Islet of Langerhans (tissue), 1 donor: ENCODE measurements around the gene TNIK.

Source experiments
- FAIRE-seq: peaks from one replicate; lab custom pipeline; 2011; peaks lifted over from hg19 to GRCh38; lab: Jason Lieb, UNC

The TNIK gene

DNA sequence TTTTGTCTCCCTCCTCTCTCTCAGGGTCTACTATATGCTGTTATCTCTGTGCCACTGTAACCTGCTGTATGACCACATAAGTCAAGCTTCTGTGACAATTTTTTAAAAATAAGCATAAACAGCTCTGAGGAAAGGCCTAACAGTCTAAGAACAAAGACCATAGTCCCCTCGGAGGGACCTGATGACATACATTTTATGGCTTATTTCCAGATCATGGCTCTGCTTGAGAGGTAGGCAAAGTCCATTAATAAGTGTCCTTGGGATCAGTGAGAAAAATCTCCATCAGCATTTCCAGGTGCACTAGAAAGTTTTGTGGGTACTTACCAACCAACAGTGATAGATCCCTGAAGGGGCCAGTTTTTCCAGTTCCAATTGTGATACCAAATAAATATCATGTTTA lies 123.8 kb downstream of the TNIK start:
- FAIRE-seq = no peak

DNA sequence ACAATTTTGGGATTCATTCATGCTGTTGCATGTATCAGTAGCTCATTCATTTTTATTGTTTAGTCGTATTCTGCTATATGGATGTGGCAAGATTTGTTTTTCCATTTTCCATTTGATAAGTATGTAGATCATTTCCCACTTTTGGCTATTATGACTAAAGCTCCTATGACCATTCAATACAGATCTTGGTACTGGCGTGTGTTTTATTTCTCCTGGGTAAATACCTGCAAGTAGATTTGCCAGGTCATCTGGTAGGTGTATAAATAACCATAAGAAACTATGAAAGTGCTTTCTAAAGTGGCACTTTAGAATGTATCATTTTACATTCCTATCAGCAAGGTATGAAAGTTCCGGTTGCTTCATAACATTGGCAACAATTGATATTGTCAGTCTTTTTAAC lies 124.6 kb downstream of the TNIK start:
- FAIRE-seq = no peak

DNA sequence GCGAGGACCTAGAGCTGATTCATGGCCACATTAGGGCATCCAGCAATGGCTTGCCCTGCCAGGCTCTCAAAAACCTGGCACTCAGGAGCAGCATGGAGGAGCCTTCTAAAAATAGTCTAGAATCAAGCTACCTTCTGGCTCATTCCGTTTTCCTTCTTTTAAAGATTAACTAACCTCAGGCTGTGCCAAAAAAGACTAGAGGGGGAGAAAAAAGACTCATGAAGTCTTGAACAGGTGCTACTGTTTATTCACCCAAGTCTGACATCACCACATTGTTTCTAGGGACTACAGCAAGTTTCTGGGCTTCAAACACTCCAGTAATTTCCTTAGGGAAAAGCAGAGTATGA lies 125.8 kb downstream of the TNIK start:
- FAIRE-seq = peak; percentile 100

DNA sequence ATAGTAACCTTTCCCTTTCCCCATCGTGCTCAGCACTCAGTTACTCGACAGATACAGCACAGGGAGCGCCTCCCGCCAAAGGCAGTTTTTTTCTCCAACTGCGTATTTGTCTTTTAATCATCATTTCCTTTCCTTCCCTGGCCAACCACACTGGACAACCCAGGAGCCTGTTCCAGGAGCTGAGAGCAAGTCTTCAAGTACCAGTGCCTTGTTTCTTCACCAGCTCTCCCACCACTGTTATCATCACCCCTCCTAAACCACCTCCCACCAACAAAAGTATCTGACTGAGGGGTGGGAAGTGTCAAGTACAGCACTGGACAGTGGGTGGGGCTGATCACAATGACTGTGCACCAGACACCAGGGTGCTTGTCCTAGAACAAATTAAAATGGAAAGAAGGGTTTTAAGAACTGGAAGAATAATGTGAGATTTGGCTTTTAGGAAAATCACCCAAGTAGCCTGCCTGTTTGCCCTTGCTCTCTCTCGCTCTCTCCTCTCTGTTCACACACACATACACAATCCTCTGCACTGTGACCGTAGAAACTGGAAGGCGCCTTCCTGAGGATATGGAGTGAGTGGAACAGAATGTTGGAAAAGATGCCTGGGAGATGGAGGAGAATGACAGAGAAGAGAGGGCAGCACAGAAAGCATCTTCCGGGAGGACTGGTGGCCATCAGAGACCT lies 126.3 kb downstream of the TNIK start:
- FAIRE-seq = no peak

DNA sequence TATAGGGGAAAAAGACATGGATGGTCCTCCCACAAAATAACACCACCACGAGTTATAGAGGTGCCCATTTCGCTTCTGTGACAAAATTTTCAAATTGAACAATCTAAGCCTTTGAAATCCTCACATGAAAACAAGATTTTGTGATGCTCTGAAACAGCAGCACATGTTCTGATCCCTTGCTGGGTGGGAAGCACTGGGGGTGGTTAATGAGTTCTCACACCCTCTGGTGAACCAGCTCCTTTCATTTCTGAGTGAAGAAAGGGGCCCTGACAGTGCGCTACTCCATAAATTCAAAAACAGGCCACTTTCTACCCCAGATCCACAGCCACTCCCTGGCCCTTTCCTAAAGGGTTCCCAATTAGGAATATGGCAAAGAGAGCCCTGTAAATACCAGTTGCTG lies 129.3 kb downstream of the TNIK start:
- FAIRE-seq = no peak

DNA sequence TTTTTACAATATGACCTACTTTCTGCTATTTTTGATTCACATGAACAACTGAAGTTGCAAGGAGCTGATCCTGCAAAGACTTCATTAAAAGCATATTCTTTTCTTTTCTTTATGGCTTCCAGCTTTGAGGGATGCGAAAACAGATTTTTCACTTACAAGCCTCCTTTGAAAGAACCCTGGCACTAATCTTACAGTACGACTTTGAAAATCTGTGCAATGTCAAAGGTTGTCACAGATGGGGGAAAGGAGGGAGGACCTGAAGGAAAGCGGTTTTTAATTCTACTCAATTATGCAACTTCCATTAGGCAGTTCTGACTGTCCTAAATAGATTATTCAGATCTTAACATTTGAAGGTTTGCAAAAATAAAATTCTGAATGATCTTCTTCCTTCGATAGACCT lies 130.5 kb downstream of the TNIK start:
- no peak for FAIRE-seq

DNA sequence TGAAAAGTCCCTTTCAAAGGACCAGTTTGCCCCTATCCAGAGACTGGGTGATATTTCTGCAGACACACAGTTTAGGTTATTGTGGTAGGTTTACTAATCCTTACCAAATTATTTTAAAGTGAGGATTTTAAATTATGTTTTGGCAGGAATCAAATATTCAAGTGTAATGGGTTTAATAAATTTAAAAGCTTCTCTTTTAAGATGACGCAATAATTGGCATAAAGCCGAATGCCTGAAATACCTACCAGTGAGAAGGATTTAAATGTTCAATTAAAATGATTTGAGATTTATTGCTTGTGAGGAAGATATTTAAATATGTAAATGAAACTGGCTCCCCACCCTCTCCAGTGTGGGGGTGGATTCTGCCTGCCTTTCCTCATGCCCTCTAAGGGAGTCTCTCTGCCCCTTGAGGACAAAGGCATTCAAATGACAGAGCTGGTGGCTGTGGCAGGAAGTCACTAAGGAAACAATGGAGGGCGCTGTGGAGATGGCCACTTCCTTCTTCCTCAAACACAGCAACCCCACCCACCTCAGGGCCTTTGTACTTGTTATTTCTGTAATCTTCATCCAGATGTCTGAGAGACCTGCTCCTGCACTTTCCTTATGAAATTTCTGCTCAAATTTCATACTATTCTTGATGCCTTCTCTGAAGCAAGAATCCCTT lies 131.7 kb downstream of the TNIK start:
- FAIRE-seq = no peak

DNA sequence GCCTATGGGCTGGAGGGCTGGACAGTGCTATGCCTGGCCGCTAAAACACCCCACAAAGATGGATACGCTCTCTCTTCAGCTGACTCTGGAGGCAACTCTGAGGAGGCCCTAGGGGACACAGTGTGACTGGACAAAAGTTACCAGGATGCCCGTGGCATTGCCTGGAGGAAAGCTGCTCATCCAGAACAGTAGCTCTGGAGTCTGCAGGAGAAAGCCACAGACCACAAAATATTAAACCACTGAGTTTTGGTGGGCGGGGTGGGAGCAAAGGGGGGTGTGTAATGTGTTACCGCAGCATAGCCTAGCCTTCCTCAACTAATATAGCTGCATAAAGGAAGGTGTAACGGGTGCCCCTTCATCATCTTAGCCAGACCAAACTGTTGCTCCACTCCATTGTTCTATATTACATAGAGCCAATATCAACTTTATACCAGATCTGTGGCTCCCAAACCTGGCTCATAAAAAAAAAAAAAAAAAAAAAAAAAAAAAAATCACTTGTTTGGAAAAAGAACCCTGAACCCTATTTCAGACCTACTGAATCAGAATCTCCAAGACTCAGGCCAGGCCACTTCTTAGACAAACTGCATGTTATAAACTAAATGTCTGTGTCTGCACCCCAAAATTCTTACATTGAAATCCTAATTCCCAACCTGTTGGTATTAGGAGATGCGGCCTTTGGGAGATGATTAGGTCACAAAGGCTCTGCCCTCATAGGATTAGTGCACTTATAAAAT lies 132.6 kb downstream of the TNIK start:
- FAIRE-seq = no peak

DNA sequence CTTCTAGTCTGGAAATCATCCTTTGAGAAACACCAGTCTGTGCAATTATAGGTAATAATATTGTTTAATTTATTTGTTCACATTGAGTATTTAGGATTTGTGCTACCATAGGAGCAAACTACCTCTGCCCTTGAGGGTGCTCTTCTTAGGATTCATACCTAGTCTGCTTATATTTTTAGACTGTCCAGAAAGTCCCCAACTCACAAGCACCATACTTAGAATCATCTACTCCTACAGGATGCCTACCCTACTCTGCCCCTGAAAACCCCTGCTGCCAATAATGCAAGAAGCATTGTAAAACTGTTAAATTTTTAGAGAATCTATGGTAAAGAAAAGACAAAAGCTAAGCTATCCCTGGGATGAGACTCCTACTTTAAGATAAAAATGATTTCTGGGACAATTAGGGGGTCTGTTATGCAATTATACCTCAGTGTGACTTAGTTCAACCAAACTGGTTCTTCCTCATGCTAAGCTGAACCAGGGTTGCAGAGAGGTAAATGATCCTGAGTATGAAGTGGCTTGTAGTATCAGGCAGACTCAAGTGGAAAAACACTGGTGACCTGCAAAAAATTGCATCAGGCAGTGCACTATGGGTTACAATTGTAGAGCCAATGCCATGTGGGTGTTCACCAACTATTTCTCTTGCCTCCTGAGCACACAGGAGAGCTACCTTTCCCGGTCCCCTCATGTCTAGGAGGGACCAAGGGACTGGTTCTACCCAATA lies 133.3 kb downstream of the TNIK start:
- FAIRE-seq = no peak

DNA sequence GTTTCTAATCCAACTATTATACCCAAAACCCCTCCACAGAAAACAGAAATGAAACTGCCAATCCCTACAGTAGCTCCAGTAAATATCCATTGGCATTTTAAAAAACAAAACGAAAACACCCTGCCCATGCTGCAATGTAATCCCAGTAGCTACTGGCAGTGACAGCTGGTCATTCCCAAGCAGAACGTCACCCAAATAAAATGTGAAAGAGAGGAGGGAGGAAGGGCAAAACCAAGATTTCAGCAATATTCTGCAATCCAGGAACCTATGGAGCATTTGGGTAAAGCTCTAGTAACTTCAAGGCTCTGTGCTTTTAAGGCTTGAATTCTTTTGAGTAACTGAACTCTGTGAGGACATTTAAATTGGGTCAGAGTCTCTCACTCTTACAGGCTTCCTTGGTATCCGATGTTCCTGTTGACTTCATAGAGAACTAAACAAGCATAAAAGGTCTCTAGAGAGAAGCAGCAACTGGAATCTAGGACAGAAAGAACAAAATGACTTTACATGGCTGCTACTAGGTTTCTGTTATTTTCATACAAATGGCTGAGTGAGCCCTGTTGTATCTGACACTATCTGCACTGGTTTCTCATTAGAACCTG lies 136.2 kb downstream of the TNIK start:
- no peak for FAIRE-seq

DNA sequence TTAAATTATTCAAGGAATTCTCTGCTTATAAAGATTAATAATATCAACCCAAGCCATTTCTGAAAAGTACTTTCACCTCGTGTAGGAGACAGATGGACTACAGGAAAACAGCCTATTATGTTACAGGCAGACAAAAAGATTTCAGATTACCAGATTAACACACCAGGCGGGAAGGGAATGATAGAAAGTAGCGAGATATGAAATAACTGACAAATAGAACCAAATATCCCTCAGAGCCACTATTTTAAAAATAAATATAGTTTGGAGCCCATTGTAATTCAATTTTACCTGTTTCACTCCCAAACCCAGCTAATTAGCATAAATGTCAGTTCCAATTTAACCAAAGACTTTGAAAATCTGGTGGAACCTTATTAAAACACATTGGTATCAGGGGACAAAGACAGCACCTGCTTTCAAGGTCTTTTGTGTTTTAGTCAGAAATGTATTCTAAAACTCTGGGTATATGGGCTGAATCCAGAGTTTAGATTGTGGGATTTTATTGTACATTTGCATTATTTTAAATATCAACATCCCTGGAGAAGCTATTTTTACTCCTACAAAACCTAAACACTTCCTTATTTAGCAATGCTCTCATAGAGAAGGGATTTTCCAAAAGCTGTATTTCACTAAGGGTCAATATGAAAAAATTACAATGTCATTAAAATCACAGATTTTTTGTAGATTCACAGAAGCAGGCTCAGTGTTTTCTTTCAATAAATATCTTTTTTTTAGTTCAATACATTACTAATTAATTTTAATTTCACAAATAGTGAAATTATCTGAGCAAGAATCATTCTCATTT lies 138.4 kb downstream of the TNIK start:
- FAIRE-seq = peak; percentile 65

DNA sequence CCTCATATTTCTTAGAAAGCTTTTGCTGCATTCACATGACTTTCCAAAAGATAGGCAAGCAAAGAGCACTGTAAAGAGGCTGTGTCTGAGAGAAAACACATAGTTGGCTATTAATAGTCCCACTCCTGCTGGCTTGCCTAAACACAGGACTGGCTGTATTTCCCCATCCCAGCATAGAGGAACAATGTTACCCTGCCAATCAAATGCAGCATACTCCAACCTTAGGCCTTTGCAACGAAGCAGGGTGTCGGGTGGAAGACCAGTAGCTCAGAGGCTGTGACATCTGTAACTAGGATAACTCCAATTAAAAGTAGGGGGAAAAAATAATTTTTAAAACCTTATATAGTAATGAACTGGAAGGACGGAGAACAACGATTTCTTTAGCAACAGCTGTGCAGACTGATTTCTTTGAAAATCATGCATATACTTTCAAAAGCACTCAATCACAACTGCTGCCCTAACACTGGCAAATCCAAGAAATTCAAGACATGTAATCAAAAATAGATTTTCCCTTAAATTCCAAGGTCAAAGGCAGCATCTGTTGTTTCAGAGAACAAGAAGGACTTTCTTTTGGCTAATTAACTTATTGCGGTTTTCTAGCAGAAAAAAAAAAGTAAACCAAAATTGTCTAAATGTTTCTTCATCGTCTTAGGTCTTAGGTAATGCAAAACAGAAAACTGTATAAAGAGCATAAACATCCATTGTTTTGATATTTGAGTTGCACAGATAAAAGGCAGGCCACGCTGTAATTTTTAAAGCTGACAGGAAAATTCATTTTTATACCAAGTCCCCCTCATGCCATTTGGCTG lies 139.3 kb downstream of the TNIK start:
- no peak for FAIRE-seq

DNA sequence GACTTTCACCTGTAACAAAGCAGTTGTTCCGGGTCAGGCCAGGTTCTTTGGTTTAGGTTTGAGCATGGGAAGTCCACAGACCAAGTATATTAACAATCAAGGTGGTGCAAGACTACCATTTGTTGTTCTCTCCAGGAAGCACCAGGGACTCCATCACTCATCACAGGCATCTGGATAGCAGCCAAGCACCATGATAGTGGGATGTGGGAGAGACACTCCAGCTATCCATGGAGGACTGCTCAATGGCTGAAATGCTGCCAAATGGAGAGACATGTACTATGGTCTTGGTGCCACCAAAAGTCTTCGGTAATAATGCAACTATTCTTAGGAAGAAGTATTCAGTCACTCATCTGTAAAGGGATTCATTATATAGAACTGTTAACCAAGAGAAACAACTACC lies 143.0 kb downstream of the TNIK start:
- no peak for FAIRE-seq

DNA sequence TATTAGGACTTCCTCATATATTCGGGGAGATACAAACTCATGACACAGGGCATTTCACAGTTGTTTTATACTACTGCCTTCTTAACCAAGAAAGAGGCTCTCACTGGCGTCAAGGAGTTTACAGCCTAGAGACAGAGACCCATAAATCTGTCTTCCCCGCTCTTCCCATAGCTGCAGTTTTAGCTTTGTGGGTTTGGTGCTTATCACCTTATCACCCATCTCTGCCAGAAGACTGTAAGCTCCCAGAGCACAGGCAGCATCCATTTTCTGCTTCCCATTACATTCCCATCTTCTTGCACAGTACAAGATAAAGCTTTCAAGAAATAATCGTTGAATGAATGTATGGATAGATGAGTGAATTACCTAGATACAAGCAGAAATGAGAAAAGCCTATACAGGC lies 144.3 kb downstream of the TNIK start:
- FAIRE-seq = no peak

DNA sequence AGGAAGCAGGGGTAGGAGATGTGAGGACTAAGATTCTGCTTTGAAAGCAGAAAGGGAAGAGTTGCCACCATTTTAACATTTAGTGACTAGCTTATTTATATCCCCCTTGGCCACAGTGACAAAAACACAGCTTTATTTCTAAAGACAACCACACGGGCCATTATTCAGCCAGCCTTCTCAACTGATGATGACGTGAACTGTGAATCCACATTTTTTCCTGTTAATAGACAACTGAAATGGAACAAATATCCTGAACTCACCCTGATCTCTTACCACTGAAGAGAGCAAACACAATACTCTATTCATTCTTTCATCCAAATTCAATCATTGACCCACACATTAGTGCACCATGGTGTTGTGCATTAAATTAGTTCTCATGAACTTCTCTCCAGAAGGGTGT lies 145.1 kb downstream of the TNIK start:
- no peak for FAIRE-seq

DNA sequence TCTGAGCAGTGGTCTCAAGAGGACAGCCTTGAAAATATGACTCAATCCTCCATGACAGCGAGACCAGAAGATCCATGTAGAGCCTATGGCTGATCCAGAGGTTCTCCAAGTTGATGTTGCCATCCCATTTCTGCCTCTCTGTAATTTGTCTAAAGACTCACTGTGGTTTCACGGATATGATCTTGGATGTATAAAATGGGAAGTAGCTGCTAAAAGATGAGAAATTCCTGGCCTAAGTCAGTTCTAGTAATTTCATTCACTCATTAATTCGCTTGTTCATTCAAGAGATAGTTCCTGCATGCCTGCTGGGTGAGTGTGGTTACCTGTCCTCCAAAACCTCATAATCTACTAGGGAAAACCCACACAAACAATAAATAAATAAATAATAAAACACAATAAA lies 145.9 kb downstream of the TNIK start:
- no peak for FAIRE-seq

DNA sequence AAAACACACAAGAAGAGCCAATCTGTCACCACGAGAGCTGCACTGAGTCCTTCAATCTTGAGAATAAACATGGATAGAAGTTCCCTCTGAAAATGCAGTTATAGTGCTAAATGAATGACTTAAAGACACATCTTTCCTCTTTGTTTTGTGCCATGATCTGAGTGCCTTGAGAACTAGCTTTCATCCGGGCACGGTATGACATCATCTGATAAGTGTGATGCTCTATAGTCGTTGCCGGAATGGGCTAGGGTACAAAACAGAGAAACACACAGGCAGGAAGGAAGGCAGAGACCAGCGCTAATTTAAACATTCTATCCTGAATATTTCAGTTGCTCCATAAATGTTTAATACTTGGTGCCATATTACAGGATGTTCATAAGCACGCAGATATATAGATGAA lies 146.5 kb downstream of the TNIK start:
- no peak for FAIRE-seq

DNA sequence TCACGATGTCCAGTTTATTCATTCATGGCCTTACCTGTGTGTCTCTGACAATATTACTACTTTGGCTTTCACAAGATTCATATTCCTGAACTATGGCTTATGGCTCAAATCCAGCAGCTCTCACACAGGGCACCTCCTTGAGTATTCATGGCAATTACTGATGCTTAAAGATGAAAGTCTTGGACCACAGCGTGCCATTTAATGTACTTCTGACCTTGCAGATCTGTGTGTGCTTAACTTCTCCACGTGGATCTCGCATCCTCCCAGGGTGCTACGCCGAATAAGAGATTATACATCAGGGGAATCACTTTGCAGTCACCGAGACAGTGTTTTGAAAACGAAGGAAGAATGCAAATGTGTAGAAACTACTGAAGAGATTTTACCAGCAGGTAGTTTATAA lies 147.5 kb downstream of the TNIK start:
- no peak for FAIRE-seq

DNA sequence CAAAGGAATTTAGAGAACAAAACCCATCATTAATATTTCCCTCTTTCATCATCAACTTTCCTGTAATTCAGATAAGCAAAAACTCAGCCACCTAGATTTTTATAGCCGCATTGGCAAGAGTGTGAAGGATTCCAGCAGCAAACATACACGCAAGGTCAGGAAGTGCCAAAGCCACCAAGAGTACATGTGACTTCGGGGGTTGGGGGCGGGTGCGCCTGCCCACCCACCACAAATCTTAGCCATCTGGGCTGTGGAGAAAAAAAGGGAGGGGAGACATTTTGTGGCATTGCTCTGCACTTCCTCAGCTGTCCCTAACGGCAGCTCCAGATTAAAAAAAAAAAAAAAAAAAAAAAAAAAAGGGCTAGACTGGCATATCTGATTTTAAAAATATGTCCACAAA lies 148.4 kb downstream of the TNIK start:
- no peak for FAIRE-seq

DNA sequence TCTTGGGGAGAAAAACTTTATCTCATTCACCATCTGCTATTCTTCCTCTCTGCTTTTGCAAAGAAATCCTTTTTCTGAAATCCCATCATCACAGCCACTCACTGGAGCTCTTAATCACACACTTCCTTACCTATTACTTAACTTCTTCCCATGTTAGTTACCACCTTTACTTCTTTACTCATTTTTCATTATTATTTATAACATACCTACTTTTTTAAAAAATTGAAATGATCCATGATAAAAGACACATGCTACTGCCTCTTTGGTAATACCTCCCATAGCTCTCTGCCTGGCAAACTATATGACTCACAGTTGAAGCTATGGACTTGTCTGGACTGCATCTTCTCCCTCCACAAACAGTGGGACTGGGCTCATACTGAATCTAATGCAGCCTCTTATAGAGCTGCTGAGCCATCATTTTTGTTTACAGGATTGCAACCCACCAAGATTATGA lies 150.3 kb downstream of the TNIK start:
- FAIRE-seq = no peak

DNA sequence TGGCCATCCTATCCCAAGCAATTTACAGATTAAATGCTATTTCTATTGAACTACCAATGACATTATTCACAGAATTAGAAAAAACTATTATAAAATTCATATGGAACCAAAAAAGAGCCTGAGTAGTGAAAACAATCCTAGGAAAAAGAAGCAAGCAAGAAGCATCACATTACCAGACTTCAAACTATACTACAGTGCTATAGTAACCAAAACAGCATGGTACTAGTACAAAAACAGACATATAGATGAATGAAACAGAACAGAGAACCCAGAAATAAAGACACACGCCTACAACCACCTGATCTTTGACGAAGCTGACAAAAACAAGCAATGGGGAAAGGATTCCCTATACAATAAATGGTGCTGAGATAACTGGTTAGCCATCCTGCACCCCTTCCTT lies 152.2 kb downstream of the TNIK start:
- FAIRE-seq = no peak
